Measurements from ENCODE around the gene IL12RB1. TPM values are rescaled to one million over a fixed set of nuclear protein-coding genes. Genes with fewer than 3 reads are reported as not detected.

Gene IL12RB1
- polyA plus RNA-seq, 1 donor (not counting 4 experiments of a cell fraction or from before 2014, with no cell fraction given): 0.09 TPM

DNA sequence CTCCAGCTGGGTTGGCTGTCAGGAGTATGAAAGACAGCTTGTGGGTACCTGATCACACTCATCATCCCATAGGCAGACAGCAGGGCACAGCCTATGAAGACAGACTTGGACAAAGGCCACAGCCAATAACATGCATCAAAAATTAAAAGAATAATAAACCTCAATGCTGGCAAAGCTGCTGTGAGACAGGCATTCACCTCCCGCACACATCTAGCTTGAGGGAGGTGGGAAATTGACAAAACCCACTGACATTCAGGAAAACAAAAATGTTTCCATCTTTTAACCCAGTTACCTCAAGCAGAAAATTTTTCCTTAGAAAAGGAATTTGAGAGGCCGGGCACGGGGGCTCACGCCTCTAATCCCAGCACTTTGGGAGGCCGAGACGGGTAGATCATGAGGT, 14.4 kb downstream of the IL12RB1 start:
- dilution Hi-C loops (cut with MboI; ENCODE audit: extremely low pct_ligation_motif_present, low sequenced_read_pairs): no loop called here
- FAIRE-seq: no peak
- Histone ChIP-seq H3K36me3 (ENCODE audit: control insufficient read depth in 2 of 2, extremely low read depth in 1 of 2, insufficient read depth in 2 of 2, low read length in 2 of 2) (no peaks in the 10 kb centered on the region), H3K9ac (ENCODE audit: control insufficient read depth, extremely low read depth, insufficient read depth, low read length) (no peak overlapping the region), H3K79me2 (ENCODE audit: control insufficient read depth, insufficient read depth, low read length) (no peaks in the 10 kb centered on the region), H3K9me3 (ENCODE audit: control insufficient read depth, low read depth, low read length) (no peaks in the 10 kb centered on the region), H3K27me3 (ENCODE audit: control insufficient read depth, extremely low read depth, insufficient read depth, low read length) (no peaks in the 10 kb centered on the region), H3K4me3 (ENCODE audit: control insufficient read depth in 2 of 3, extremely low read depth in 1 of 3, insufficient read depth in 2 of 3, low read depth in 1 of 3, low read length in 3 of 3) (no peak overlapping the region), H4K20me1 (ENCODE audit: control insufficient read depth, extremely low read depth, insufficient read depth, low read length) (no peaks in the 10 kb centered on the region), H3K4me1 (ENCODE audit: control insufficient read depth, extremely low read depth, insufficient read depth, low read length) (no peaks in the 10 kb centered on the region), H2AFZ (ENCODE audit: control insufficient read depth, low read length) (no peak overlapping the region), H3K27ac (ENCODE audit: control insufficient read depth, insufficient read depth, low read length) (no peak overlapping the region), H3K4me2 (ENCODE audit: control insufficient read depth, extremely low read depth, insufficient read depth, low read depth, low read length) (no peak overlapping the region), H3K9me1 (ENCODE audit: control insufficient read depth, extremely low read depth, insufficient read depth, low read length) (no peaks in the 10 kb centered on the region)
- DNase-seq (ENCODE audit: low read depth, low spot score): no peak
- no peak for TF ChIP-seq EZH2 (IDR thresholded peaks at IDR 0.05; ENCODE audit: low read length)
- TF ChIP-seq, protein P1, sequence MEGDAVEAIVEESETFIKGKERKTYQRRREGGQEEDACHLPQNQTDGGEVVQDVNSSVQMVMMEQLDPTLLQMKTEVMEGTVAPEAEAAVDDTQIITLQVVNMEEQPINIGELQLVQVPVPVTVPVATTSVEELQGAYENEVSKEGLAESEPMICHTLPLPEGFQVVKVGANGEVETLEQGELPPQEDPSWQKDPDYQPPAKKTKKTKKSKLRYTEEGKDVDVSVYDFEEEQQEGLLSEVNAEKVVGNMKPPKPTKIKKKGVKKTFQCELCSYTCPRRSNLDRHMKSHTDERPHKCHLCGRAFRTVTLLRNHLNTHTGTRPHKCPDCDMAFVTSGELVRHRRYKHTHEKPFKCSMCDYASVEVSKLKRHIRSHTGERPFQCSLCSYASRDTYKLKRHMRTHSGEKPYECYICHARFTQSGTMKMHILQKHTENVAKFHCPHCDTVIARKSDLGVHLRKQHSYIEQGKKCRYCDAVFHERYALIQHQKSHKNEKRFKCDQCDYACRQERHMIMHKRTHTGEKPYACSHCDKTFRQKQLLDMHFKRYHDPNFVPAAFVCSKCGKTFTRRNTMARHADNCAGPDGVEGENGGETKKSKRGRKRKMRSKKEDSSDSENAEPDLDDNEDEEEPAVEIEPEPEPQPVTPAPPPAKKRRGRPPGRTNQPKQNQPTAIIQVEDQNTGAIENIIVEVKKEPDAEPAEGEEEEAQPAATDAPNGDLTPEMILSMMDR (optimal IDR thresholded peaks at IDR 0.05 in 1 of 3, IDR thresholded peaks at IDR 0.05 in 1 of 3, conservative IDR thresholded peaks at IDR 0.05 in 1 of 3; ENCODE audit: extremely low read depth in 1 of 3, insufficient read depth in 2 of 3, low read length in 3 of 3): no peak

DNA sequence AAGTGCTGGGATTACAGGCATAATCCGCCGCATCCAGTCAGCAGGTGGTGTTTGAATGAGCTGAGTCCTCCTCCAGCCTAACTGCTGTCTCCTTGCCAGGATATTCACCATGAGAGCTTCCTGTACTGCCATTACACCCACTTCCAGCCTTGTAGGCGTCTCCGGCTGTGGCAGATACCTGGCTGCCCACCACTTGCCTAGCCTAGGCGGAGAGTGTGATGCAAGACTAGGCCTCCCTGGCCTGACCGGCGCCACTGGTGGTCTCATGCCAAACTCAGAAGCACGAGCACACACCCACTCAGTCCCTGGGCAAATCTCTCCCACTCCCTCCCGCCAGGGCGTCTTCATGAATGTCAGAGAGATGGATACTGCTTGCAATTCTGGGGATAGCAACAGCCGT, 16.6 kb downstream of the IL12RB1 start:
- FAIRE-seq: no peak
- dilution Hi-C loops (cut with MboI; ENCODE audit: extremely low pct_ligation_motif_present, low sequenced_read_pairs): no loop called here
- no peak overlapping the region for H3K9ac ChIP-seq (ENCODE audit: control insufficient read depth, extremely low read depth, insufficient read depth, low read length)
- no peak for TF ChIP-seq EZH2 (IDR thresholded peaks at IDR 0.05; ENCODE audit: low read length)
- TF ChIP-seq, protein P1 (optimal IDR thresholded peaks at IDR 0.05 in 1 of 3, IDR thresholded peaks at IDR 0.05 in 1 of 3, conservative IDR thresholded peaks at IDR 0.05 in 1 of 3; ENCODE audit: extremely low read depth in 1 of 3, insufficient read depth in 2 of 3, low read length in 3 of 3): no peak
- H3K27me3 ChIP-seq (ENCODE audit: control insufficient read depth, extremely low read depth, insufficient read depth, low read length): no peaks in the 10 kb centered on the region
- no peaks in the 10 kb centered on the region for H3K9me1 ChIP-seq (ENCODE audit: control insufficient read depth, extremely low read depth, insufficient read depth, low read length)
- no peaks in the 10 kb centered on the region for H4K20me1 ChIP-seq (ENCODE audit: control insufficient read depth, extremely low read depth, insufficient read depth, low read length)
- no peak overlapping the region for H3K27ac ChIP-seq (ENCODE audit: control insufficient read depth, insufficient read depth, low read length)
- H3K4me2 ChIP-seq (ENCODE audit: control insufficient read depth, extremely low read depth, insufficient read depth, low read depth, low read length): no peak overlapping the region
- H3K4me1 ChIP-seq (ENCODE audit: control insufficient read depth, extremely low read depth, insufficient read depth, low read length): no peaks in the 10 kb centered on the region
- H3K4me3 ChIP-seq (ENCODE audit: control insufficient read depth in 2 of 3, extremely low read depth in 1 of 3, insufficient read depth in 2 of 3, low read depth in 1 of 3, low read length in 3 of 3): no peak overlapping the region
- H3K36me3 ChIP-seq (ENCODE audit: control insufficient read depth in 2 of 2, extremely low read depth in 1 of 2, insufficient read depth in 2 of 2, low read length in 2 of 2): no peaks in the 10 kb centered on the region
- no peak for DNase-seq (ENCODE audit: low read depth, low spot score)
- no peaks in the 10 kb centered on the region for H3K79me2 ChIP-seq (ENCODE audit: control insufficient read depth, insufficient read depth, low read length)
- H3K9me3 ChIP-seq (ENCODE audit: control insufficient read depth, low read depth, low read length): no peaks in the 10 kb centered on the region
- no peak overlapping the region for H2AFZ ChIP-seq (ENCODE audit: control insufficient read depth, low read length)

All from keratinocyte (primary cell).